ENCODE results near the gene EIF2S2.

EIF2S2 gene

GRCh38 chr20:34064286-34064685 is 47.8 kb downstream of the EIF2S2 start:
- no peak for DNase-seq (ENCODE audit: low spot score)

GRCh38 chr20:34062570-34063482 is 49.2 kb downstream of the EIF2S2 start:
- no peak for DNase-seq (ENCODE audit: low spot score)

GRCh38 chr20:34061695-34062094 is 50.3 kb downstream of the EIF2S2 start:
- no peak for DNase-seq (ENCODE audit: low spot score)

- DNase-seq (ENCODE audit: low spot score) = no peak
These were observed 51.1 kb downstream of the EIF2S2 start for GRCh38 chr20:34060970-34061369.

GRCh38 chr20:34058831-34059230 is 53.2 kb downstream of the EIF2S2 start:
- DNase-seq (ENCODE audit: low spot score) = no peak

GRCh38 chr20:34055290-34055689 is 56.8 kb downstream of the EIF2S2 start:
- no peak for DNase-seq (ENCODE audit: low spot score)

GRCh38 chr20:34052414-34052813 is 59.6 kb downstream of the EIF2S2 start:
- no peak for DNase-seq (ENCODE audit: low spot score)

GRCh38 chr20:34049897-34050695 is 61.9 kb downstream of the EIF2S2 start:
- DNase-seq (ENCODE audit: low spot score) = no peak

- DNase-seq (ENCODE audit: low spot score) = no peak
These were observed 62.7 kb downstream of the EIF2S2 start for GRCh38 chr20:34049389-34049788.

GRCh38 chr20:34047917-34048316 is 64.1 kb downstream of the EIF2S2 start:
- no peak for DNase-seq (ENCODE audit: low spot score)

- DNase-seq (ENCODE audit: low spot score) = no peak
These were observed 64.9 kb downstream of the EIF2S2 start for GRCh38 chr20:34047010-34047687.

- DNase-seq (ENCODE audit: low spot score) = no peak
These were observed 65.9 kb downstream of the EIF2S2 start for GRCh38 chr20:34045930-34046725.

GRCh38 chr20:34045294-34045693 is 66.7 kb downstream of the EIF2S2 start:
- DNase-seq (ENCODE audit: low spot score) = no peak

- DNase-seq (ENCODE audit: low spot score) = no peak
These were observed 69.0 kb downstream of the EIF2S2 start for GRCh38 chr20:34043025-34043424.

GRCh38 chr20:34042262-34042661 is 69.8 kb downstream of the EIF2S2 start:
- no peak for DNase-seq (ENCODE audit: low spot score)

GRCh38 chr20:34041226-34041625 is 70.8 kb downstream of the EIF2S2 start:
- DNase-seq (ENCODE audit: low spot score) = no peak

- no peak for DNase-seq (ENCODE audit: low spot score)
These were observed 71.6 kb downstream of the EIF2S2 start for GRCh38 chr20:34040300-34040995.
